NCI-H510A (cell line): ENCODE results near the gene PPP1CC.
"Not testable (repeated sequence)": the region's sequence is repeated elsewhere in the genome, so short reads cannot be mapped to it uniquely, and the experiment has no call there.

Experiments
- DNase-seq: peaks from one replicate; lab custom pipeline; 2025; lab: John Stamatoyannopoulos, UW

The PPP1CC gene

GRCh38 chr12:110742718-110743570, at the start of gene PPP1CC:
Gene PPP1CC (minus strand): TSS chr12:110742891. CDS start chr12:110742707, 184 bp downstream.
- DNase-seq = peak; percentile 92

DNA sequence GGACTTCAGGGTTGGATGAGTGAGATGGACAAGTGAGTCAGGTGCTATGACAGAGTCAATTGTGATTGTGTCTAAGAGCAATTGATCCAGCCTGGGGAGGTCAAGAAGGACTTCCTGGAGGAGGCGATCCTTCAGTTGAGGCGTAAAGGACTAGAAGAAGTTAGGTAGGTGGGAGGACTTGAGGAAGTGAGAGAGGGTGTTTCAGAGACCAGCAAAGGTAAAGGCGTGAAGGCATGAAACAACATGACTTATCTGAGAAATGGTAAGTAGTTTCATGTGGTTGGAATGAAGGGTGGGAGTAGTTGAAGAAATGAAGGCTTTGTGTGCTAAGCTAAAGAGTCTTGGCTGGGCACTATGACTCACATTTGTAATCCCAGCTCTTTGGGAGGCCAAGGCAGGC, 48.9 kb upstream of the PPP1CC start:
- no peak for DNase-seq

- DNase-seq = no peak
Observed at GRCh38 chr12:110790301-110790700, 47.6 kb upstream of the PPP1CC start.

- no peak for DNase-seq
Observed at GRCh38 chr12:110786012-110786411, 43.3 kb upstream of the PPP1CC start.

DNA sequence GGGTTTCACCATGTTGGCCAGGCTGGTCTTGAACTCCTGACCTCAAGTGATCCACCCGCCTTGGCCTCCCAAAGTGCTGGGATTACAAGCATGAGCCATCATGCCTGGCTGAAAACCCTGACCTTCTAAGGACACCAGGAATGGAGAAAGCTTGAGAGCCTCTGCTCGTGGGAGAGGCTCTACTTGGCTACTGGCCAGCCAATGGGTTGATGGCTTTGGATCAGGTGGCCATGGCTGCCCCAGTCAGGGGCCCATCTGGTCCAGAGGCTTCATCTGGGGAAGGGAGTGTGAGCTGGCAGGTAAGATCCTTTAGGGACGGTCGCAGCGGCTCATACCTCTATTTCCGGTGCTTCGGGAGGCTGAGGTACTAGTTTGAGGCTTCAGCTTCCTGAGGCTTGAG, 42.5 kb upstream of the PPP1CC start:
- DNase-seq = no peak

GRCh38 chr12:110782922-110783321, 40.2 kb upstream of the PPP1CC start:
- no peak for DNase-seq

DNA sequence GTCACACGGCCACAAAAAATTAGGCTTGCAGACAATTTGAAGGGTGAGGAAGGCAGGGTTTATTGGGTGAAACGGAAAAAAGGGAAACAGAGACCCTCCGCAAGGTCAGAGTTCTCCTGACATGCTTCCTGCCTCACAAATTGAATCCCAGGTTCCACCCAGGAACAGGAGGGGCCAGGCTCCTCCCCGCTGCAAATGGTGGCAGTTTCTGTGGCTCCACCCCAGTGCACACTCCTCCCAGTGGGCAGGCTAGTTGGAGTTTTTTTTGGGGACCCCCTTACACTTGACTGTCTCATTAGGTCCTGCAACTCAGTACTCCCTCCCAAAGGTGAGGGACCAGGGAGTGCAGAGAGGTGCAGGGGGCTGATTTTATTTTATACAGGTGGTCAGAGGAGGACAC, 39.4 kb upstream of the PPP1CC start:
- DNase-seq = no peak

DNA sequence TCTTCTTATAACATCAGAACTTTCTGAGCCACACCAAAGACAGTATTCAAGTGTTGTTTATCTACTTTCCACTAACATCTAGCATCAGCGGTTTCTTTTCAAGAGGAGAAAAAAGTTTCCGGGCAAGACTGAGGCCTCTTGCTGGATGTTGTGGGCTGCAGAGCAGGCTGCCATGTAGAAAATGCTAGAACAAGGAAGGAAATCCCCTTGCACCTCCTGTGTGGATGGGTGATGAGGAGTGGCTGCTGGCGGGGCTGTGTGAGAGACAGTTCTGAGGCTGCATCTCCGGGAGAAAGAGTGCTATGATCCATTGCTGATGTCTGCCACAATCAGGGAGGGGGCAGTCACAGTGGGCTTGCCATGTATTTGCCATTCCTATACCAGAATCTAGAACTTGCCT, 37.8 kb upstream of the PPP1CC start:
- no peak for DNase-seq

GRCh38 chr12:110778833-110779577, 36.3 kb upstream of the PPP1CC start:
- DNase-seq = no peak

DNA sequence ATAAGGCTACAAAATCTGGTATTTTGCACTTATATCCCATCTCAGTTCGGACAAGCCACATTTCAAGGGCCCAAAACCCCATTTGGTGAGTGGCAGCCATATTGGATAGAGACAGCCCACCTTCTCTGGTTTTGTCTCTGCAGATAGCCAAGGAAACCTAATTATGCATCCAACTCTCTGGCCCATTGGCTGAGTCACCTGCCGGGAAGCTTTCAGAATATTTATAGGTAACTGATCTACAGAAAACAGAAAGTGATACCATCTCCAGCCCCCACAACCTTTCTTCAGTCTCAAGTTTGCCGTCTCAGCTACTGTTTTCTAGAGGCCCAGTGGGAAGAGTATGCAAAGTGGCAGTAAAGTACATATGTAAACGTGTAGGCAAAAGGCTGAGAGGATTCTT, 33.7 kb upstream of the PPP1CC start:
- no peak for DNase-seq

- DNase-seq = no peak
Observed at GRCh38 chr12:110775997-110776396, 33.3 kb upstream of the PPP1CC start.

DNA sequence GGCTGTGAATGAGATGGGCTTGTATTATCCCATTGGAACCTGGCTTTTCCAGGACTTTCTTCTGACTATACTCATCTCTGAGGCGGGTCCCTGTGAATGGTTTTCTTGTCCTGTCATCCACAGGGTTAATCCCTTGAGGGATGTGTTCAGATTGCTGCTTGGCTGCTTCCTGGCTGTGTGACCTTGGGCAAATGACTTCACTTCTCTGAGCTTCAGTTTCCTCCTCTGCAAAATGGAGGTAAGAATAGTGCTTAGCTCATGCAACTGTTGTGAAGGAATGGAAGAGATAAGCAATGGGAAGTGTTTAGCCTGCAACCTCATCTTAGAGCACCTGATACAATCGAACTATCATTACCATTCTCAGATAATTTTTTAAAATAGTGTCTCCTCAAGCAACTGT, 32.1 kb upstream of the PPP1CC start:
- DNase-seq = no peak

GRCh38 chr12:110768960-110769359, 26.3 kb upstream of the PPP1CC start:
- DNase-seq = no peak

DNA sequence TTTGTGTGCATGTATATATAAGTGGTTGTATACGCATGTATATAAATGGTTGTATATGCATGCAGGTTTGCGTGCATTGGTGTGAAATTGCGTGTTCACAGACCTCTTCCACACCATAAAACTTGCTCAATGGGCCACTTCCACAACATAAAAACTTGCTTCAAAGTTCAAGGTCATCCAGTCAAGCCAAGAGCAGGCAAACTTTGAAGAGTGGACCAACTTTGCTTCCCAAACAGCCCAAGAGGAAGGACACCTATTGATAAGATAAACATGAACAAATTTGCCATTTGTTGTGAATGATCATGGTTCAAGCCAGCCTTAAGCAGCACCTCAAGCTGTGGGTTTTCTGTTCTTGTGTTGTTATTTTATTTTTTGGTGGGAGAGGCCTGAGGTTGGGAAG, 25.2 kb upstream of the PPP1CC start:
- DNase-seq = no peak

- DNase-seq = no peak
Observed at GRCh38 chr12:110766311-110767154, 23.8 kb upstream of the PPP1CC start.

- not testable (repeated sequence) for DNase-seq
Observed at GRCh38 chr12:110765572-110765971, 22.9 kb upstream of the PPP1CC start.

DNA sequence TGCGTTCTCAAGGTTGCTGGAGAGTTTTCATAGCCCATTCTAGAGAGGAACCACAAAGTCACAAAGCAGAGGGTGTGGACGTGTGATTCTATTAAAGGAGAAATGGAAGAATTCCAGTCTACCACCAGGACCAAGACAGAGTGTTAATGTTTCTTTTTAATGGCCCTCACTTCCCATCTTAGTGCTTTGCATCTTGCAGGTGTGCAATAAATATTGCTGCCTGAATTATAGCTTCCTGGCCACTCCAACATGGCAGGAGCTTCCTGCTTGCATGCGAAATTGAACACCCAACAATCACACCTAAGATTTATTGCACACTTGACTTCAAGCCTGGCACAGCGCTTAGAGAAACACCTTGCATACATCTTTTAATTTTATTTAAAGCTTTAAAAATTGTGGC, 22.4 kb upstream of the PPP1CC start:
- peak; percentile 39 for DNase-seq

- DNase-seq = no peak
Observed at GRCh38 chr12:110763583-110763982, 20.9 kb upstream of the PPP1CC start.

GRCh38 chr12:110762891-110763290, 20.2 kb upstream of the PPP1CC start:
- DNase-seq = no peak

DNA sequence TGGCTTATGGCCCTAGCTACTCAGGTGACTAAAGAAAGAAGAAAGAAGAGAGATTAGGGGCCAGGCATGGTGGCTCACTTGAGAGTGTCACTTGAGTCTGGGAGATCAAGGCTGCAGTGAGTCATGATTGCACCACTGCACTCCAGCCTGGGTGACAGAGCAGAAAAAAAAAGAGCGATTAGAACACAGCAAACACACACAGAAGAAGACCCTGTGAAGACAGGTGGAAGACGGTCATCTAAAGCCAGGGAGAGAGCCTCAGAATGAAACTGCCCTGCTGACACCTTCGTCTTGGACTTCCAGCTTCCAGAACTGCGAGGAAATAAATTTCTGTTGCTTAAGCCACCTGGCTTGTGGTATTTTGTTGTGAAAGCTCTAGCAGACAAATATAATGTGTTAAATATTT, 17.5 kb upstream of the PPP1CC start:
- DNase-seq = no peak

DNA sequence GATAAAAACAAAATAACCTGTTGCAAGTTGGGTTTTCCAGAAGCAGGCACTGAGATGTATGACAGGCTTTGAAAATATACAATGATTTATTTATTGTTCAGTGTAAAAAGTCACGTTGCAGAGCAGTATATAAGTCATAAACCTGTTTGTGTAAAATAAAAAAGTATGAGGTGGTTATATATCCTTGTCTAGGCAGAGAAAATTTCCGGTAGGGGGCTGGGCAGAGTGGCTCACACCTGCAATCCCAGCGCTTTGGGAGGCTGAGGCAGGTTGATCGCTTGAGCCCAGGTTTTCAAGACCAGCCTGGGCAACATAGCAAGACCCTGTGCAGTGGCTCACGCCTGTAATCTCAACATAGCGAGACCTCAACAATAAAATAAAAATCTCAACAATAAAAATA, 16.2 kb upstream of the PPP1CC start:
- no peak for DNase-seq

- no peak for DNase-seq
Observed at GRCh38 chr12:110756611-110757010, 13.9 kb upstream of the PPP1CC start.
